22Rv1 (cell line): Measurements from ENCODE around the gene TGFBI.

Experiments used
- ZFX ChIP-seq: fragments of 450-650 bp; IDR thresholded peaks from 2 replicates; pipeline ENCODE4 v1.6.1; 2017; ENCODE audit warnings: antibody characterized with exemption, borderline replicate concordance
- TF ChIP-seq, protein P1 (sequence below): fragments of 450-650 bp; IDR thresholded peaks from 2 replicates; pipeline ENCODE4 v1.5.1; 2017; ENCODE audit warnings: mild to moderate bottlenecking

DNA sequence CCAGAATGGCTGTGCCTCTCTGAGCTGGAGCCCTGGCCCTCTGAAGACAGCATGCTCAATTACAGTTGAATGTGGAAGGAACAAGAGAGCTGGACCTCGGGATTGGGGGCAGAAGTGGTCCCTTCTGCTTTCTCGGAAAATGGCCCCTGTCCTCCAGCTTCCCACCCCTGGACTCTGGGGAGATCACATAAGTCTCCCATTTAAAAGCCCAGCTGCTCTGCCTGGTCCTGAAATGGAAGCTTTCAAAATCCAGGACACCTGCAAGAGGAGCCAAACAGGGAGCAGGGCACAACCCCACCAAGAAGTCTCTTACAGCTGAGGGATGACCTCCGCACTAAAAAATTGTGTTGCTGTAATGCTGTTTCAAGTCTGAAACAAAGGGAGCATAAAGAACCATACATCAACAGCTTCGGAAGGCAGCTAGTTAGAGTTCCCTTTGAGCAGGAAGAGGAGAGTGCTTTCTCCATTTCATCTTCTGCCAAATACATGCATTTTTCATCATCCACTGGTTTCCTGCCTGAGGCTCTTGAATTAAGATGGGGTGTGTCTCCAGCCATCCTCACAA lies 48.2 kb downstream of the TGFBI start:
- TF ChIP-seq, protein P1, sequence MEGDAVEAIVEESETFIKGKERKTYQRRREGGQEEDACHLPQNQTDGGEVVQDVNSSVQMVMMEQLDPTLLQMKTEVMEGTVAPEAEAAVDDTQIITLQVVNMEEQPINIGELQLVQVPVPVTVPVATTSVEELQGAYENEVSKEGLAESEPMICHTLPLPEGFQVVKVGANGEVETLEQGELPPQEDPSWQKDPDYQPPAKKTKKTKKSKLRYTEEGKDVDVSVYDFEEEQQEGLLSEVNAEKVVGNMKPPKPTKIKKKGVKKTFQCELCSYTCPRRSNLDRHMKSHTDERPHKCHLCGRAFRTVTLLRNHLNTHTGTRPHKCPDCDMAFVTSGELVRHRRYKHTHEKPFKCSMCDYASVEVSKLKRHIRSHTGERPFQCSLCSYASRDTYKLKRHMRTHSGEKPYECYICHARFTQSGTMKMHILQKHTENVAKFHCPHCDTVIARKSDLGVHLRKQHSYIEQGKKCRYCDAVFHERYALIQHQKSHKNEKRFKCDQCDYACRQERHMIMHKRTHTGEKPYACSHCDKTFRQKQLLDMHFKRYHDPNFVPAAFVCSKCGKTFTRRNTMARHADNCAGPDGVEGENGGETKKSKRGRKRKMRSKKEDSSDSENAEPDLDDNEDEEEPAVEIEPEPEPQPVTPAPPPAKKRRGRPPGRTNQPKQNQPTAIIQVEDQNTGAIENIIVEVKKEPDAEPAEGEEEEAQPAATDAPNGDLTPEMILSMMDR: no peak
- TF ChIP-seq ZFX: no peak
